Measurements from ENCODE around the gene RNU1-3.
"Not testable (repeated sequence)": the region's sequence is repeated elsewhere in the genome, so short reads cannot be mapped to it uniquely, and the experiment has no call there.

RNU1-3 gene

DNA sequence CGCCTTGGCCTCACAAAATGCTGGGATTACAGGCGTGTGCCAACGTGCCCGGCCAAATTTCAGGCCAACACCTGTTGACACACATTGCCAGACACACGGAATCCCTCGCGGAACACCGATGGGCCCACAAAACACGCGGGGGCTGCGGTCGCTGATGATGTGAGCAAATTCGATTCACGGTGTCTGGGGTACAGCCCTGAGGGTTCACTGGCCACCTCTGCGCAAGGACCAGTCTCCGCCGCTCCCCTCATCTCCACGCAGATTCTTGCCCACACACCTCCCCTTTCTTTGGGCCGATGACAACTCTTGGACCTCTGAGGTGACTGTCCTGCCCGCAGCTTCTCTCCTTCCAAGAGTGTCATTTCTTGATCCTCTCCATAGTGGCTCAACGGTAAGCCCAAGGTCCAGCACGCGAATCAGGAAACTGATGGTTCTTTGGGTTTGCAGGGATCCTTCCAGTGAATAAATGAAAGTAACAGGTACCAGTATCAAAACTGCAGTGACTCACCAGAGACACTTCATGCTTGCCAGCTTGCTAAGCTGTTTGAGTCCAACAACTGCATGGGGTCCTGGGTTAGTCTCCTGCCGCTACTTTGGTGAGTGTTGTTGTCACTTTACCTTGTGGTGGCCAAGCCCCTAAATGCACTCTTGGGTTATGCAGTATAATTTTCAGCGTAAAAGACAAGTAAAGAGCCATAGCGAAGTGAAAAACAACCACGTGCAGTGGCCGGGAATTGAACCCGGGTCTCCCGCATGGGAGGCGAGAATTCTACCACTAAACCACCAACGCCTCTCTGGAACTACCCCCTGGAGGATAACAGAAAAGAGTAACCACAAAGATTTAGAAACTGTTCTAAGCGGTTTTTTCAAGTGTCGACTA, 11.0 kb upstream of the RNU1-3 start:
- no peak for TF ChIP-seq CTCF (IDR thresholded peaks at IDR 0.05; ENCODE audit: poor library complexity, severe bottlenecking)
- Histone ChIP-seq H3K27ac (ENCODE audit: poor library complexity, severe bottlenecking) (no peak overlapping the region), H3K9me3 (ENCODE audit: severe bottlenecking) (no peaks in the 10 kb centered on the region), H3K27me3 (ENCODE audit: insufficient read depth, poor library complexity, severe bottlenecking) (no peaks in the 10 kb centered on the region), H3K4me1 (ENCODE audit: insufficient read depth, poor library complexity, severe bottlenecking) (no peaks in the 10 kb centered on the region), H3K4me3 (ENCODE audit: severe bottlenecking) (no peak overlapping the region), H3K36me3 (ENCODE audit: low read depth) (no peaks in the 10 kb centered on the region)
- no peak for DNase-seq (ENCODE audit: low spot score)
- peak; percentile 81 for ATAC-seq (ENCODE audit: low read depth)

DNA sequence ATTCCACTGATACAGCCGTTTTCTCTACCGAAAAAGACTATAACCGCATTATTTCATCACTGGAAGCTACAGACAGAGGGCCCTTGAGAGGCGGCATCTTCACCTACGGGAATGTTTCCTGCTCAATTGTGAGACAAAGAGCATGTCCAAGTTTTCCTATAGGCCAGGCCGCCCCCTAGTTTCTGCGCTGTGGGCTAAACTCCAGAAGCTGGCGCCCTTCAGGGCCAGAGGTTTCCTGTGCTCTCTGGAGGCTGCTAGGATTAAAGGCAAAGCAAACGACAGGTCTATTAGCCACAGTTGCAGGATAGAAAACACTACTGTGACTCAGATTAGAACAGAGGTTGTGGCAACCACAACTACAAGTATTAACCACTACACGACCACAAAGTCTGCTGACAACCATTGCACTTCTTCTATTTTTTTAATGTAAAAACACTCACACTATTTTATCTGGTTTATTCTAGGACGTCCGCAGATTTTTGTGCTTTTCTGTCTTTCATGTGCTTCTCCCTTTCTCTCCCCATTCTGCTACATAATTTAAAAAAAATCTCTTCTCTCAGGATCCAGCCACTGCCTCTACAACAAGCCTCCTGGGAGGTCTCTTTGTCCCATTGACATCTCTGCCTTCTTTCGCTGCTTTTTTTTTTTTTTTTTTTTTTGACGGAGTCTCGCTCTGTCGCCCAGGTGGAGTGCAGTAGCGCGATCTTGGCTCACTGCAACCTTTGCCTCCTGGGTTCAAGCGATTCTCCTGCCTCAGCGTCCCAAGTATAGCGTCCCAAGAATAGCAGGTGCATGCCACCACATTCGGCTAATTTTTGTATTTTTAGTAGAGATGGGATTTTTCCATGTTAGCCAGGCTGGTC, 10.1 kb upstream of the RNU1-3 start:
- not testable (repeated sequence) for H3K9me3 ChIP-seq (ENCODE audit: severe bottlenecking); H3K4me3 ChIP-seq (ENCODE audit: severe bottlenecking); H3K27ac ChIP-seq (ENCODE audit: poor library complexity, severe bottlenecking); H3K27me3 ChIP-seq (ENCODE audit: insufficient read depth, poor library complexity, severe bottlenecking); H3K36me3 ChIP-seq (ENCODE audit: low read depth); ATAC-seq (ENCODE audit: low read depth); DNase-seq (ENCODE audit: low spot score); H3K4me1 ChIP-seq (ENCODE audit: insufficient read depth, poor library complexity, severe bottlenecking)

GRCh38 chr1:16675118-16675510, 8.4 kb upstream of the RNU1-3 start:
- H3K4me1 ChIP-seq (ENCODE audit: insufficient read depth, poor library complexity, severe bottlenecking); H3K36me3 ChIP-seq (ENCODE audit: low read depth); DNase-seq (ENCODE audit: low spot score); H3K9me3 ChIP-seq (ENCODE audit: severe bottlenecking); H3K27me3 ChIP-seq (ENCODE audit: insufficient read depth, poor library complexity, severe bottlenecking); H3K4me3 ChIP-seq (ENCODE audit: severe bottlenecking); ATAC-seq (ENCODE audit: low read depth); H3K27ac ChIP-seq (ENCODE audit: poor library complexity, severe bottlenecking): not testable (repeated sequence)

DNA sequence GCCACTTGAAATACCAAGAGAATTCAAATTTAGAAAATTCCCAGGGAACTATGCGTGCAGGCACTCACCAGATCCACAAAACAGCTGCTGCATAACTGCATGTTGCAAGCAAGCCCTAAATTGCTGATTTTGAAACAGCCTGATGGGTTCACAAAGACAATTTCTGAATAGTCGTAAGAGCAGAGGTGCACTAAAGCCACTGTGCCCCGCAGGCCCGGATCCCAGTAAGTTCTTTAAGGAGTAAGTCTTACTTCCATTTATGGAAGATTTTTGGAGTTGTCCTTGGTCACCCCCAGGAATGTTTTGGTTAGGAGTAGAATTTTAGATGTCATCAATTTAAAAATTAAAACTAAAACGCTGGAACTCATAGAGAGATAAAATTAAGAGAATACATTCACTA, 7.2 kb upstream of the RNU1-3 start:
- DNase-seq (ENCODE audit: low spot score); H3K36me3 ChIP-seq (ENCODE audit: low read depth); H3K27ac ChIP-seq (ENCODE audit: poor library complexity, severe bottlenecking); H3K27me3 ChIP-seq (ENCODE audit: insufficient read depth, poor library complexity, severe bottlenecking); ATAC-seq (ENCODE audit: low read depth); H3K4me1 ChIP-seq (ENCODE audit: insufficient read depth, poor library complexity, severe bottlenecking); H3K4me3 ChIP-seq (ENCODE audit: severe bottlenecking); H3K9me3 ChIP-seq (ENCODE audit: severe bottlenecking): not testable (repeated sequence)

DNA sequence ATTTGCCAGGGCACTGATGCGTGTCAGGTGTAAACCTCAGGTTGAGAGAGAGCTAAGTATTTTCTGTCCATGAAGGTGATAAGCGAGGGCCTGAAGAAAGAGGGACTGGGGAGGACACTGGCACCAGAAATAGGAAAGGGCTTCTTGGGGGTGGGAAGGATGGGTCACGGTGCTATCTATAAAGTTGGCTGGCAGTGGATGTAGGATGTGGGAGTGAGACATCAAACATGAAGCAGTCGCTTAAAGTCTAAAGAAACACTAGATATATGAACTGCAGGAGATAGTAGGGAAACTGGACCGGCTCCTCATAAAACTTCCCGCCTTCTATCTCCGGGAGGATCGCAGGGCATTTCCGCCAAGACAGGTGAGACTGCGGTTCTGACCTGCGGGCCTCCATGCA, 912 bp downstream of the RNU1-3 start:
- H3K27ac ChIP-seq (ENCODE audit: poor library complexity, severe bottlenecking); H3K36me3 ChIP-seq (ENCODE audit: low read depth); H3K9me3 ChIP-seq (ENCODE audit: severe bottlenecking); H3K27me3 ChIP-seq (ENCODE audit: insufficient read depth, poor library complexity, severe bottlenecking); DNase-seq (ENCODE audit: low spot score); H3K4me1 ChIP-seq (ENCODE audit: insufficient read depth, poor library complexity, severe bottlenecking); ATAC-seq (ENCODE audit: low read depth); H3K4me3 ChIP-seq (ENCODE audit: severe bottlenecking): not testable (repeated sequence)

DNA sequence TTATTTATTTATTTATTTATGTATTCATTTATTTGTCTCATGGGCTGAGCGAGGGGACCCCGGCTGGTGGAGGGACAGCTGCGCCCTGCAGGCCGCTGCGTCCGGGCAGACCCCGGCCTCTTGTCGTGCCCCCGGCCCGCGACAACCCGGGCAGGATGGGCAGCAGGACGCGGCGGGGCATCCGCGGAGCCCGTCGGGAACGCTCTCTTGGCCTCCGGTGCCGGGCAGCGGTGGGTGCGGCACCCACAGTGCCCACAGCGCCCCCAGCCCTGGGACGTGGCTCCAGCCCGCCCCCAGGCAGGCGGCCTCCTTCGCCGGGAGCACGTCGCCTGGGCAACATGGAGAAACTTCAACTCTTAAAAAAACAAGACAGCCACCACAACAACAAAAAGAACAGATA, 8.5 kb downstream of the RNU1-3 start:
- not testable (repeated sequence) for ATAC-seq (ENCODE audit: low read depth); H3K36me3 ChIP-seq (ENCODE audit: low read depth); H3K9me3 ChIP-seq (ENCODE audit: severe bottlenecking)

GRCh38 chr1:16656981-16657683, 9.6 kb downstream of the RNU1-3 start:
- not testable (repeated sequence) for DNase-seq (ENCODE audit: low spot score); H3K4me1 ChIP-seq (ENCODE audit: insufficient read depth, poor library complexity, severe bottlenecking); H3K36me3 ChIP-seq (ENCODE audit: low read depth); H3K27me3 ChIP-seq (ENCODE audit: insufficient read depth, poor library complexity, severe bottlenecking); H3K4me3 ChIP-seq (ENCODE audit: severe bottlenecking); H3K27ac ChIP-seq (ENCODE audit: poor library complexity, severe bottlenecking); H3K9me3 ChIP-seq (ENCODE audit: severe bottlenecking)
- peak; percentile 45 for ATAC-seq (ENCODE audit: low read depth)

More for the DNA sequence above, 8.5 kb downstream of the RNU1-3 start:
- H3K4me3 ChIP-seq (ENCODE audit: severe bottlenecking); H3K27ac ChIP-seq (ENCODE audit: poor library complexity, severe bottlenecking); H3K27me3 ChIP-seq (ENCODE audit: insufficient read depth, poor library complexity, severe bottlenecking); DNase-seq (ENCODE audit: low spot score); H3K4me1 ChIP-seq (ENCODE audit: insufficient read depth, poor library complexity, severe bottlenecking): not testable (repeated sequence)

DNA sequence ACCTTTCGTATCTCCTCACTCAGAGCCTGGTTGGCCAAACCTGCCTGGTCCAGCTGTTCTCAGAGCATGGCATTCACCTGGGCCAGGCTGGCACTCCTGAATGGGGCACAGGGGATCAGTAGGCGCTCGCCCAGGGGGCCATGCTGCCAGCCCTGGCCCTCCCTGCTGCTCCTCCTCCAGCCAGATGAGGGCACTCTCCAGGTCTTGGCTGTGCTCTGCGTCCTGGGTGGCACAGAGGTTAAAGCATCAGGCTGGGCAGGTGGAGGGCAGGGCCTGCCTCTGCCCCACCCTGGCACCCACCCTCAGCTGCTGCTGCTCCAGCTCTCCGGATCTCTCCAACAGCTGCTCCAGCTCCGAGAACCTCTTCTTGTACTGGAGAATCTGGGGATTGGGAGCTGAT, 10.2 kb downstream of the RNU1-3 start:
- ATAC-seq (ENCODE audit: low read depth), result peak; percentile 17; the same call in 1 of the 3 replicates
- not testable (repeated sequence) for H3K4me1 ChIP-seq (ENCODE audit: insufficient read depth, poor library complexity, severe bottlenecking)

DNA sequence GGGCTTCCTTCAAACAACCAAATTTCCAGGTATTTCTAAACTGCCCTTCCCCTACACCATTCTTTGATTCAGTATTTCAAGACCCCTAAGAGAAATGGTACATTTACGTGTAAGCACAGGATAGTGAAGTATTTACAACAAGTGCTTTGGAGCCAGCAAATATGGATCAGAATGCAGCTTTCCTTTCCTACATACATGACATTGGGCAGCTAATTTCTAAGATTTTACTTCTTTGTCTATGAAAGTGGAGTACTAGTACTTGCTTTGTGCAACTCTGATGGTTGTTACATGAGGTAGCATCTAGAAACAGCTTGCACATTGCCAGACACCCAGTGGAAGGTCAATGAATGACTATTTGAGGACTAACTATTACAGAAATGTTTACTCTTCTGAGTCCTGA, 15.2 kb downstream of the RNU1-3 start:
- not testable (repeated sequence) for H3K27ac ChIP-seq (ENCODE audit: poor library complexity, severe bottlenecking); H3K4me3 ChIP-seq (ENCODE audit: severe bottlenecking); ATAC-seq (ENCODE audit: low read depth); H3K27me3 ChIP-seq (ENCODE audit: insufficient read depth, poor library complexity, severe bottlenecking); H3K9me3 ChIP-seq (ENCODE audit: severe bottlenecking); H3K36me3 ChIP-seq (ENCODE audit: low read depth); DNase-seq (ENCODE audit: low spot score); H3K4me1 ChIP-seq (ENCODE audit: insufficient read depth, poor library complexity, severe bottlenecking)

More for the DNA sequence above, 10.2 kb downstream of the RNU1-3 start:
- not testable (repeated sequence) for H3K27ac ChIP-seq (ENCODE audit: poor library complexity, severe bottlenecking); H3K9me3 ChIP-seq (ENCODE audit: severe bottlenecking); H3K36me3 ChIP-seq (ENCODE audit: low read depth); H3K27me3 ChIP-seq (ENCODE audit: insufficient read depth, poor library complexity, severe bottlenecking); DNase-seq (ENCODE audit: low spot score); H3K4me3 ChIP-seq (ENCODE audit: severe bottlenecking)

DNA sequence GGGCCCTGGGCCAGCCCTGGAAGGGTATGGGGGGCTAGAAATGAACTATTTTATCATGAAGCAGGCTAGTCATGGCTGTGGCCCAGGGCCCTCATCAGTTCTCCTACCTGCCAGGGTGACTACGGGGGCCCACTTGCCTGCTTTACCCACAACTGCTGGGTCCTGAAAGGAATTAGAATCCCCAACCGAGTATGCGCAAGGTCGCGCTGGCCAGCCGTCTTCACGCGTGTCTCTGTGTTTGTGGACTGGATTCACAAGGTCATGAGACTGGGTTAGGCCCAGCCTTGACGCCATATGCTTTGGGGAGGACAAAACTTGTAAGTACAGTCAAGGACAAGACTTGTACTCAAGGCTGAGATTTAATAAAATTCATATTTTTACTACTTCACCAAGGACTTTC, 16.8 kb downstream of the RNU1-3 start:
- not testable (repeated sequence) for H3K27ac ChIP-seq (ENCODE audit: poor library complexity, severe bottlenecking); ATAC-seq (ENCODE audit: low read depth); H3K4me1 ChIP-seq (ENCODE audit: insufficient read depth, poor library complexity, severe bottlenecking); H3K27me3 ChIP-seq (ENCODE audit: insufficient read depth, poor library complexity, severe bottlenecking); H3K9me3 ChIP-seq (ENCODE audit: severe bottlenecking); H3K36me3 ChIP-seq (ENCODE audit: low read depth); H3K4me3 ChIP-seq (ENCODE audit: severe bottlenecking)
- DNase-seq (ENCODE audit: low spot score), result peak; percentile 62

All from RWPE2 (cell line).